Neural progenitor cell (in vitro differentiated cells): Measurements from ENCODE around the gene TLR5. TPM values are rescaled to one million over a fixed set of nuclear protein-coding genes. Genes with fewer than 3 reads are reported as not detected.

Source experiments
- DNase-seq: peaks from one replicate; pipeline ENCODE4 v3.0.0-alpha.2; 2016; ENCODE audit warnings: low spot score
- H2AFZ ChIP-seq: fragments of 200-600 bp; sonication (generic); replicated peaks from 2 replicates; pipeline ENCODE4 v1.6.1; 2016; ENCODE audit warnings: antibody characterized with exemption
- H3F3A ChIP-seq: fragments of 200-600 bp; sonication (generic); 2 replicates; pipeline ENCODE4 v1.6.1; 2016; ENCODE audit warnings: antibody characterized with exemption, low read depth
- H3K27ac ChIP-seq: fragments of 200-600 bp; sonication (generic); 2 replicates; pipeline ENCODE4 v1.5.1; 2016; ENCODE audit warnings: mild to moderate bottlenecking
- H3K27me3 ChIP-seq: fragments of 200-600 bp; sonication (generic); 2 replicates; pipeline ENCODE4 v1.6.1; 2016; ENCODE audit warnings: mild to moderate bottlenecking, moderate library complexity
- H3K36me3 ChIP-seq: fragments of 200-600 bp; sonication (generic); 2 replicates; pipeline ENCODE4 v1.5.1; 2016
- H3K4me1 ChIP-seq: fragments of 200-600 bp; sonication (generic); 2 replicates; pipeline ENCODE4 v1.6.1; 2016; ENCODE audit warnings: mixed run types
- H3K4me2 ChIP-seq: fragments of 200-600 bp; sonication (generic); 2 replicates; pipeline ENCODE4 v1.6.1; 2016
- H3K4me3 ChIP-seq: fragments of 200-600 bp; sonication (generic); 2 replicates; pipeline ENCODE4 v1.5.1; 2016
- H3K79me2 ChIP-seq: fragments of 200-600 bp; sonication (generic); 2 replicates; pipeline ENCODE4 v1.6.1; 2016; ENCODE audit warnings: low read depth
- H3K9ac ChIP-seq: fragments of 200-600 bp; sonication (generic); 2 replicates; pipeline ENCODE4 v1.6.1; 2016
- H3K9me3 ChIP-seq: fragments of 200-600 bp; sonication (generic); 2 replicates; pipeline ENCODE4 v1.5.1; 2016; ENCODE audit warnings: low read depth
- H4K20me1 ChIP-seq: fragments of 200-600 bp; sonication (generic); 2 replicates; pipeline ENCODE4 v1.6.1; 2016; ENCODE audit warnings: low read depth
- H3K27ac Mint-ChIP-seq: 3 replicates; pipeline ENCODE4 v1.8.0; 2021; ENCODE audit warnings: mixed read lengths
- H3K27me3 Mint-ChIP-seq: 2 replicates; pipeline ENCODE4 v1.8.0; 2022; ENCODE audit warnings: low read depth, mild to moderate bottlenecking, inconsistent platforms, moderate library complexity, mixed read lengths; ENCODE audit not compliant: insufficient read depth
- H3K36me3 Mint-ChIP-seq: 3 replicates; pipeline ENCODE4 v1.8.0; 2021; ENCODE audit warnings: mixed read lengths
- H3K4me1 Mint-ChIP-seq: 3 replicates; pipeline ENCODE4 v1.8.0; 2021; ENCODE audit warnings: mixed read lengths
- H3K4me3 Mint-ChIP-seq: 3 replicates; pipeline ENCODE4 v1.8.0; 2021; ENCODE audit warnings: mild to moderate bottlenecking, moderate library complexity, mixed read lengths
- H3K9me3 Mint-ChIP-seq: 3 replicates; pipeline ENCODE4 v1.8.0; 2020; ENCODE audit warnings: mixed read lengths
- EZH2 ChIP-seq: fragments of 200-600 bp; sonication (generic); IDR thresholded peaks from 2 replicates; pipeline ENCODE4 v1.6.1; 2017; ENCODE audit warnings: antibody characterized with exemption, mild to moderate bottlenecking, moderate library complexity
- EZH2phosphoT487 ChIP-seq: fragments of 200-600 bp; sonication (generic); IDR thresholded peaks from 2 replicates; pipeline ENCODE4 v1.6.1; 2017; ENCODE audit warnings: antibody characterized with exemption
- total RNA-seq: library from RNA; depleted of rRNA; stranded (reverse); fragments of >200 nt; gene quantifications from 2 replicates; pipeline ENCODE4 v1.2.3, GENCODE V29; 2015; ENCODE audit warnings: low replicate concordance
- TF ChIP-seq, protein P1 (sequence below): fragments of 200-600 bp; sonication (generic); IDR thresholded peaks from 2 replicates; pipeline ENCODE4 v1.5.1; 2017; ENCODE audit warnings: antibody characterized with exemption, mild to moderate bottlenecking

The TLR5 gene
- total RNA-seq, 1 donor from 2014 or later: 0.30 TPM

- Histone ChIP-seq H3K27ac (no peak overlapping the region), H3K27me3 (no peaks in the 10 kb centered on the region), H3K9me3 (no peaks in the 10 kb centered on the region), H3K9ac (no peak overlapping the region), H3K4me2 (no peak overlapping the region), H2AFZ (no peak overlapping the region), H3K4me1 (no peaks in the 10 kb centered on the region), H4K20me1 (no peaks in the 10 kb centered on the region), H3K4me3 (no peak overlapping the region), H3F3A (no peaks in the 10 kb centered on the region), H3K36me3 (no peaks in the 10 kb centered on the region), H3K79me2 (no peaks in the 10 kb centered on the region)
- H3K27me3 Mint-ChIP-seq: peaks cover 10% of the 10 kb centered on the region
- no peaks in the 10 kb centered on the region for H3K36me3 Mint-ChIP-seq
- H3K4me1 Mint-ChIP-seq: peaks cover 3% of the 10 kb centered on the region
- no peak for DNase-seq
- TF ChIP-seq, protein P1, sequence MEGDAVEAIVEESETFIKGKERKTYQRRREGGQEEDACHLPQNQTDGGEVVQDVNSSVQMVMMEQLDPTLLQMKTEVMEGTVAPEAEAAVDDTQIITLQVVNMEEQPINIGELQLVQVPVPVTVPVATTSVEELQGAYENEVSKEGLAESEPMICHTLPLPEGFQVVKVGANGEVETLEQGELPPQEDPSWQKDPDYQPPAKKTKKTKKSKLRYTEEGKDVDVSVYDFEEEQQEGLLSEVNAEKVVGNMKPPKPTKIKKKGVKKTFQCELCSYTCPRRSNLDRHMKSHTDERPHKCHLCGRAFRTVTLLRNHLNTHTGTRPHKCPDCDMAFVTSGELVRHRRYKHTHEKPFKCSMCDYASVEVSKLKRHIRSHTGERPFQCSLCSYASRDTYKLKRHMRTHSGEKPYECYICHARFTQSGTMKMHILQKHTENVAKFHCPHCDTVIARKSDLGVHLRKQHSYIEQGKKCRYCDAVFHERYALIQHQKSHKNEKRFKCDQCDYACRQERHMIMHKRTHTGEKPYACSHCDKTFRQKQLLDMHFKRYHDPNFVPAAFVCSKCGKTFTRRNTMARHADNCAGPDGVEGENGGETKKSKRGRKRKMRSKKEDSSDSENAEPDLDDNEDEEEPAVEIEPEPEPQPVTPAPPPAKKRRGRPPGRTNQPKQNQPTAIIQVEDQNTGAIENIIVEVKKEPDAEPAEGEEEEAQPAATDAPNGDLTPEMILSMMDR: no peak
- no peak for TF ChIP-seq EZH2phosphoT487
- TF ChIP-seq EZH2: no peak
- H3K4me3 Mint-ChIP-seq: no peak overlapping the region
- peaks cover 13% of the 10 kb centered on the region for H3K9me3 Mint-ChIP-seq
- no peak overlapping the region for H3K27ac Mint-ChIP-seq
Observed at GRCh38 chr1:223095870-223096269, 47.2 kb downstream of the TLR5 start.

DNA sequence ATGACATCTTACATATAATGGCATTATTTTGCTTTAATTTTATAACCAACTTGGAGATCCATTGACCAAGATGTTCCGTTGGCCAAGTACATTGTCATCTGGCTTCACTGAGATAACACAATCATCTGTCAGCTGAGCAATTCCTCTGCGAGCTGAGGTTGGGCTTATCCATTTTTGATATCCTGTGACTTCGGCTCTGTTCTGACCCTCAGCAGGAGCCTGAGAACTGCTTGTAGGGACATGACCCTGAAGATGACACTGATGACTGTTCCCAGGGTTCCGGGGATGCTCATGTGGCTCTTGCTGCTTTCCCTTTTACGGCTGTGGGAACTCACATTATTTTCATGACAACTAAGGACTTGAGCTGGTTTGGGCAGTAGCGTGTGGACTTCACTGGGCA is 51.2 kb downstream of the TLR5 start:
- H4K20me1 ChIP-seq: no peaks in the 10 kb centered on the region
- H3F3A ChIP-seq: no peaks in the 10 kb centered on the region
- Mint-ChIP-seq H3K36me3 (no peaks in the 10 kb centered on the region), H3K4me3 (no peak overlapping the region), H3K27me3 (peaks cover 11% of the 10 kb centered on the region), H3K4me1 (peaks cover 26% of the 10 kb centered on the region), H3K27ac (no peak overlapping the region), H3K9me3 (no peaks in the 10 kb centered on the region)
- H3K9ac ChIP-seq: no peak overlapping the region
- TF ChIP-seq EZH2phosphoT487 (no peak), EZH2 (no peak)
- TF ChIP-seq, protein P1: no peak
- no peak overlapping the region for H3K4me2 ChIP-seq
- no peaks in the 10 kb centered on the region for H3K9me3 ChIP-seq
- no peak for DNase-seq
- H3K27me3 ChIP-seq: no peaks in the 10 kb centered on the region
- no peaks in the 10 kb centered on the region for H3K4me1 ChIP-seq
- H3K79me2 ChIP-seq: no peaks in the 10 kb centered on the region
- no peak overlapping the region for H3K27ac ChIP-seq
- no peak overlapping the region for H3K4me3 ChIP-seq
- H2AFZ ChIP-seq: no peak overlapping the region
- no peaks in the 10 kb centered on the region for H3K36me3 ChIP-seq

- no peak for DNase-seq
- no peak overlapping the region for H3K4me2 ChIP-seq
- no peaks in the 10 kb centered on the region for H3K27me3 ChIP-seq
- no peaks in the 10 kb centered on the region for H4K20me1 ChIP-seq
- no peak overlapping the region for H3K27ac ChIP-seq
- H3K9ac ChIP-seq: no peak overlapping the region
- H3K36me3 ChIP-seq: no peaks in the 10 kb centered on the region
- no peaks in the 10 kb centered on the region for H3K79me2 ChIP-seq
- peaks cover 8% of the 10 kb centered on the region for H3K27me3 Mint-ChIP-seq
- H3K9me3 ChIP-seq: no peaks in the 10 kb centered on the region
- H2AFZ ChIP-seq: peak overlapping the region; percentile 88
- H3K4me3 Mint-ChIP-seq: no peak overlapping the region
- H3K4me1 Mint-ChIP-seq: peaks cover 26% of the 10 kb centered on the region
- H3K4me1 ChIP-seq: no peaks in the 10 kb centered on the region
- TF ChIP-seq EZH2phosphoT487: no peak
- no peak for TF ChIP-seq EZH2
- TF ChIP-seq, protein P1: no peak
- H3K4me3 ChIP-seq: no peak overlapping the region
- no peaks in the 10 kb centered on the region for H3K9me3 Mint-ChIP-seq
- H3F3A ChIP-seq: no peaks in the 10 kb centered on the region
- peak overlapping the region; percentile 55 for H3K27ac Mint-ChIP-seq
- no peaks in the 10 kb centered on the region for H3K36me3 Mint-ChIP-seq
Observed at GRCh38 chr1:223089250-223089649, 53.8 kb downstream of the TLR5 start.
